Keratinocyte (primary cell): Measurements from ENCODE around the gene TATDN2.

ENCODE experiments used
- EZH2 ChIP-seq: IDR thresholded peaks from one replicate; pipeline ENCODE4 v1.6.1; 2012; ENCODE audit warnings: inconsistent platforms, mild to moderate bottlenecking, low read length, moderate library complexity
- TF ChIP-seq, protein P1 (sequence below), 3 experiments: IDR thresholded peaks in 1 of 3; conservative IDR thresholded peaks in 1 of 3; optimal IDR thresholded peaks in 1 of 3; 2 replicates in 2 of 3; 3 replicates in 1 of 3; pipeline versions ENCODE3 to v1.5.1; 2011; ENCODE audit warnings: low read length in 3 of 3, mild to moderate bottlenecking in 3 of 3, moderate library complexity in 2 of 3, control low read depth in 1 of 3, inconsistent platforms in 1 of 3; ENCODE audit not compliant: insufficient read depth in 2 of 3; ENCODE audit errors: extremely low read depth in 1 of 3

DNA sequence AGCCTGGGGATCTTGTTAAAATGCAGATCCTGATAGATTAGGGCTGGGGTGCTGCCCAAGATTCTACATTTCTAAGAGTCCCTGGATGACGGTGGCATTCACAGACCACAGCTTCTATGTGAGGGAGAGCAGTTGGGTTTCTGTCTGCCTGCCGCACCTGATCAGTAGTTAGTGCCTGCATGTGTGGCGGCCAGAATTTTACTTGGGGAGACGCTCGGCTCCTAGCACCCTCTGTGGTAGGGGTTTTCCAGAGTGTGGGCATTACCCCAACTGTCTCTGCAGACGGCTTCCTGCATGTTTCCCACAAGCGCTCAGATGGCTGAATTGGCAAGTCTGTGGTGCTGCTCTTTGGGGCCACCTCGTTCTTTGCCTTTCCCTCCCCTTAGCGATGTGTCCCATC lies 36.2 kb downstream of the TATDN2 start:
- TF ChIP-seq, protein P1, sequence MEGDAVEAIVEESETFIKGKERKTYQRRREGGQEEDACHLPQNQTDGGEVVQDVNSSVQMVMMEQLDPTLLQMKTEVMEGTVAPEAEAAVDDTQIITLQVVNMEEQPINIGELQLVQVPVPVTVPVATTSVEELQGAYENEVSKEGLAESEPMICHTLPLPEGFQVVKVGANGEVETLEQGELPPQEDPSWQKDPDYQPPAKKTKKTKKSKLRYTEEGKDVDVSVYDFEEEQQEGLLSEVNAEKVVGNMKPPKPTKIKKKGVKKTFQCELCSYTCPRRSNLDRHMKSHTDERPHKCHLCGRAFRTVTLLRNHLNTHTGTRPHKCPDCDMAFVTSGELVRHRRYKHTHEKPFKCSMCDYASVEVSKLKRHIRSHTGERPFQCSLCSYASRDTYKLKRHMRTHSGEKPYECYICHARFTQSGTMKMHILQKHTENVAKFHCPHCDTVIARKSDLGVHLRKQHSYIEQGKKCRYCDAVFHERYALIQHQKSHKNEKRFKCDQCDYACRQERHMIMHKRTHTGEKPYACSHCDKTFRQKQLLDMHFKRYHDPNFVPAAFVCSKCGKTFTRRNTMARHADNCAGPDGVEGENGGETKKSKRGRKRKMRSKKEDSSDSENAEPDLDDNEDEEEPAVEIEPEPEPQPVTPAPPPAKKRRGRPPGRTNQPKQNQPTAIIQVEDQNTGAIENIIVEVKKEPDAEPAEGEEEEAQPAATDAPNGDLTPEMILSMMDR (optimal IDR thresholded peaks at IDR 0.05 in 1 of 3, IDR thresholded peaks at IDR 0.05 in 1 of 3, conservative IDR thresholded peaks at IDR 0.05 in 1 of 3; ENCODE audit: extremely low read depth in 1 of 3, insufficient read depth in 2 of 3, low read length in 3 of 3): no peak
- no peak for TF ChIP-seq EZH2
